Dedifferentiated amniotic fluid mesenchymal stem cell (primary cell): Measurements from ENCODE around the gene PRKCB.
"Not testable (repeated sequence)": the region's sequence is repeated elsewhere in the genome, so short reads cannot be mapped to it uniquely, and the experiment has no call there.

Experiments used
- DNase-seq: peaks from one replicate; pipeline ENCODE4 v3.0.0-alpha.2; 2016; ENCODE audit errors: extremely low spot score

Gene PRKCB

DNA sequence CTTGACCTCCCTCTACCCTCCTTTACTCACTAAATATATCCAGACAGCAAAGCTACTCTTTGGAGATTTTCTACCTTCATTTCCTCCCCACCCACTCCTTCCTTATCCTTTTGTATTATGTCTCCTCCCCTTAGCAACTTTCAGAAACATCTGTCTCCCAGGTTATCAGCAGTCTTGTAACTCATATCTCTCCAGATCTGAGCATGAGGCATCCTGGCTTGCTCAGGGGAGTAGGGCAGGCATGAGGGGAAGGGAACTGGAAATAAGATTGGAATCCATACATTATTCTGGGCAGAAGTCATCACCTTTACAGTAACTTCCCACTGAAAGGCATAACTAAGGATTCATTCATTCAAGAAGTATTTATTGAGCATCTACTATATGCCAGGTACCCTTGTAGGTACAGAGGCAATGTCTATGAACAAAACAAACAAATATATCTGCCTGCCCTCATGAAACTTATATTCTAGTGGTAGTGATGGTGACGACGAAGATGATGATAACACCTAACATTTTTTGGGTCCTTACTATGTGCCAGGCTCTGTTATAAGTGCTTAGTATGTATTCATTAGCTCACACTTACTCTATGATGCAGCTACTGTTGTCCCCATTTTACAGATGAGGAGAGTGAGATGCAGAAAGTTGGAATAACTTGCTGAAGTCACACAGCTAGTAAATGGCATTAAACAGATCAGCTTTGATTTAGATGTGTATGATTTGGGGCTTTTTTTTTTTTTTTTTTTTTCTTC is 296.4 kb downstream of the PRKCB start:
- DNase-seq, result no peak

DNA sequence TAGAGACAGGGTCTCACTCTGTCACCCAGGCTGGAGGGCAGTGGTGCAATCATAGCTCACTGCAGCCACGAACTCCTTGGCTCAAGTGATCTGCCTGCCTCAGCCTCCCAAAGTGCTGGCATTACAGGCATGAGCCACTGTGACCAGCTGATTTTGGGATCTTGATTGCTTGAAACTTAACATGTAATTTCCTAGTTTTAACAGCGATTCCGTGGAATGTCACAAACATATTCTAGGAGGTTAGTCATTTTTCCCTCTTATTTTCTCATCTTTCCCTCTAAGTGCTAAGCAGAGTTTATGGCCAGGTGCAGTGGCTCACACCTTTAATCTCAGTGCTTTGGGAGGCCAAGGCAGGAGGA is 297.0 kb downstream of the PRKCB start:
- DNase-seq, result no peak

DNA sequence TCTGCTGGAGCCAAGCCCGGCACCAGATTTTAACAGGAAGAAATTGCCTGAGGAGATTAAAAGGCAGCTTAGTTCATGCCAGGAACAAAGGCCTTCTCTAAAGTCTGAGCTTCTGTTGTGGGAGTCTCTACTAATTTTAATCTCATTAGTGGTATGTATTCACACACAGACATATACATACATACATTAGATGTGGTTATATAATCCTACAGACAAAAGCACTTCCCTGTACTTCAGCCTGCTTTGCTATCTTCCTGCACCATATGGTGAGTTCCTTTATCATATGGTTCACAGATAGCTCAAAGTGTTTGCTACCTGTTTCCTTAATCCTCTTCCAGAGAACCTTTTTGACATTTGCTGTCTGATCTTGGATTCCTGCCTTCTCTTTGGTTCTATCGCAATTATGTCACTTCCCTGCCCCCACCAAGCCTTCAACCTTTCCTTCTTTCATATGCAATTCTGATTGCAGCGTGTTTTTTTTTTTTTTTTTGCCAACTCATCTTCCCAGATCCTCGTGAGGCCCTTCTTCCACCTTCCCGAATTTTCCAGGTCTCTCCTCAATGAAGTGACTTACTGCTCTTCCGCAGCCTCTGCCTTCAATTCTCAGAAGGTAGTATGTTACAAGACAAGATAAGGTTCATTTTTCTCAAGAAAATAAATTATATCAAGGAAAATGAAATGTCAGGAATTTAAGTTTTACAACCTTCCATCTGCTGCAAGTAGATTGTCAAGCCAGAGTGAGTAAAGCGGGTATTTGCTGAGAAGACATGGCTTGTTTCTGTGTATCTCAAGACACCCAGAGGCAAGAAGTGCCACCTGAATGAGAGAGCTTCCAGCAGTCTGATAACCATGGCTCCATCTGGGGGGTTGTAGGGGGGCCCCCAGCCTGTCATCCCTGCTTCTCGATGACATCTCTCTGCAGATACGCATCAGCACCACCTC is 300.1 kb downstream of the PRKCB start:
- no peak for DNase-seq

DNA sequence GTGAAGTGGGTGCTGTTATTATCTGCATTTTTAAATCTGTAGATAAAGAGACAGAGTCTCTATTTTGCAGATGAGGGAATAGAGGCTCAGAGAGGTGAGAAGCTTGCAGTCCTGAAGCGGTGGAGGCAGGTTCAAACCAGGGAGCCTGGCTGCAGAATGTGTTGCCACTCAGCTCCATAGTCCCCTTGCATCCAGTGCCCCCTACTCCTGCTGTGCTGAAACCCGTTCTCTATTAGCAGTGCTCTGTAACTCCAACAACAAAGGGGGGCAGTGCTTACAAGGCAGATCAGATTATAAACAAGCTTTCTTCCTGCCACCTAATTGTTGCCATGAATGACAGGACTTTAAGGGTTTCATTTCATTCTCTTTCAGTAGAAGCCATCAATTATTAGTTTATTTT is 302.2 kb downstream of the PRKCB start:
- DNase-seq, result no peak

DNA sequence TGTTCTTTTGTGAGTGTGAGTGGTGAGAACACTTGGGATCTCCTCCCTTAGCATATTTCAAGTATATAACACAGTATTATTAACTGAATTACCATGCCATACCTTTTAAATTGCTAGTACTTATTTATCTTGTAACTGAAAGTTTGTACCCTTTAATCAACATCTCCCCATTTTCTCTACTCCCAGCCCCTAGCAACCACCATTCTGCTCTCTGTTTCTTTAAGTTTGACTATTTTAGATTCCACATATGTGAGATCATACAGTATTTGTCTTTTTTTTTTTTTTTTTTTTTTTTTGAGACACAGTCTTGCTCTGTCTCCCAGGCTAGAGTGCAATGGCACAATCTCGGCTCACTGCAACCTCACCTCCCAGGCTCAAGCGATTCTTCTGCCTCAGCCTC is 302.8 kb downstream of the PRKCB start:
- no peak for DNase-seq

DNA sequence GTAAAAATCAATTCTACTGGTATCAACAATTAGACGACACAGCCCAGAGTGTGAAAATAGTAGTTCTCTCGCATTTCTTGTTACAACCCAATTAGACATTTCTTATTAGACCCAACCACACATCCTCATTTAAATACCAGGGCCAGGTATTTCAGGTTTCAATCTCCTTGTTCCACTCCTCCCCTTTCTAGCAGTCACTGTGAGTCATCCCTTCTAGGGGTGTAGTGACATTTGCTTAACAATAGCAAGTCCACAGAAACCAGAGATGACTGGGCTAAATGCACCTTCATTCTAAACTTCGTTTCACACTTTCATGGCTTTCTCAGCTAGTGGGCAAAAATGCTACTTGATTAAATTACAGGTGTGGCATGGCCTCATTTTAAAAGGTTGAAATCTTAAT is 303.5 kb downstream of the PRKCB start:
- DNase-seq, result no peak

- no peak for DNase-seq
Measured at GRCh38 chr16:24140730-24141129, 304.9 kb downstream of the PRKCB start.

DNA sequence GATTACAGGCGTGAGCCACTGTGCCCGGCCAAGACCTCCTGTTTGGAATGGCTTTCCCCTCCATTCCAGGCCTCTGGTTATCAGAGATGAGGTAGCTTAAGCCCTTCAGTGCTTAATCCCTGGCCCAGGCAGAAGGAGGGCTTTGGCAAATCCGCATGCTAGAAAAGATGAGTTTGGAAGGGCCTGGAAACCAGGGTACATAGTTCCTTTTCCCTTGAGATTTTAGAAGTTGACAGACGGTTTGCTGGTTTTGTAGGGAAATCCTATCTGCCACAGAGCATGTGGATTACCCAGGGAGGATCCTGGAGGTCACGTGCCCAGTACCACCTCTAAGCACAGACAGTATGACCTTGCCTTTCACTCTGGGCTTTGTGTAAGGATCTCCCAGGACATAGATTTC is 305.7 kb downstream of the PRKCB start:
- no peak for DNase-seq

- no peak for DNase-seq
Measured at GRCh38 chr16:24141917-24142316, 306.1 kb downstream of the PRKCB start.

- no peak for DNase-seq
Measured at GRCh38 chr16:24145927-24146326, 310.1 kb downstream of the PRKCB start.

GRCh38 chr16:24146518-24146917 is 310.7 kb downstream of the PRKCB start:
- DNase-seq, result no peak

- no peak for DNase-seq
Measured at GRCh38 chr16:24149102-24149501, 313.3 kb downstream of the PRKCB start.

DNA sequence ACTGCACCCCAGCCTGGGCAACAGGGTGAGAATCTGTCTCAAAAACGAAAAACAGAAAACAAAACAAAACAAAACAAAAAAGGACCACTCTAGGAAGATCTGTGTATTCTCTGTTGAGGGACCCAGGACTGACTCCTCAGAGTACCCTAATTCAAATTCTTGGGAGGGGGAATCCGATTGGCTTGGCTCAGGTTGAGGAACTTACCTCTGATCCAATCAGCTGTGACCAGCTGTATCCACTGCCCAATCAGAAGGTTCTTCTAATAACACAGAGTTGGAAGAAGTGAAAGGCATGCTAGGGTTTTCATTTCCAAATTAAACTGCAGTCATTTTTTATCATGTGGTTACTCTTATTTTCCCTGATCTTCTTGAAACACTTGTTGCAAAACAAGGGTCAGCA is 314.5 kb downstream of the PRKCB start:
- no peak for DNase-seq

DNA sequence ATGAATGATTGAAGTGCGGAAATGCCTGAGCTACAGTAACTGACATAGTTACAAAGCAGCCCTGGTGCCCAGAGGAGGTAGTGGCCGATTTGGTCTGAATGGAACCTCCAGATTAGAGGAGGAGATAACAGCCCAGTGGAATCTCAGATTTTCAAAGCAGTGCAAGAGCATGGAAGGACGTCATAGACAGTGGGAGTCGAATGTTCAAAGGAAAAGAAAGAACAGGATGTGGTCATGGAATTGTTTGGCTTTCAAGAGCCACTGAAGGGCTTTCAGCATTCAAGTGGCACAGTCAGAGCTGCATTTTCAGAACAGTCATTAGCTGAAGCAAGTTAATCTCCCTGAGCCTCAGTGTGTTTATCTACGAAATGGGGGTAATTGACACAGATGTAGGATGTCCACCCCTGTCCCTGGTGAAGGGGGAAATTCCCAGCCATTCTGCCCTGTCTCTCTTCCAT is 315.7 kb downstream of the PRKCB start:
- no peak for DNase-seq

GRCh38 chr16:24152048-24152447 is 316.3 kb downstream of the PRKCB start:
- DNase-seq, result not testable (repeated sequence)

DNA sequence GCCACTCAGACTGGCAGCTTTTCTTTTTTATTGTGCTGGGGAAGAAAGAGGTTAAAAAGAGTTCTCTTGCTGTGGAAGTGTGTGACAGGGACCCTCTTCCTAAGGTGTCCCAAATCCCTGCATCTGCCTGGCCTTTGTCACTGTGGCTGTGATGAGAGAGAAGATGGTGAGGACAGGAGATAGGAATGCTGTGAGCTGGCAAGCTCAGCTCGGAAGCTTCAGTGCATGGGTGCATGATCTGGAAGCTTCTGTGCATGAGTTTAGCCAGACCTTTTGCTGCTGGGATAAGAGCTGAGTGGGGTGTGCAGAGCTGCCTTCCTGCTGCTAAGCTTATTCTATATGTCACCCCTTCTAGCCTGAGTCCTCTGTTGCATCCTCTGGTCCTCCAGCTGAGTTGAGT is 317.0 kb downstream of the PRKCB start:
- no peak for DNase-seq

DNA sequence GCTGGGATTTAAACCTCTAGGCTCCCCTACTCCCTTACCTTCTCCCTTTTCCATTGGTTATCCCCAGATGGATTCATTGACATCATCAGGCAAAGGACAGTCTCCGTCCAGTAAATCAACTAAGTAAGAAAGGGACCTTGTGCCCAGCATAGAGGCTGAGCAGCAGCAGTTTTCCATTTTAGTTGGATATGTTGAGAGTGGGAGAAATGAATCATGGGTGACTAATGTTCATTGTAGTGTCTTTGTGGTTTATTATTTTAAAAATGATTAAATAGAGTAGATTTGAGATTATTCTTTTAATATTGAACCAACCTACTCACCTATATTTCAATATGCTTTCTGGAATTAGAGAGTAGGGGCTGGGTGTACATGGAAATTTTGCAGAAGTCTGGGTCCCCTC is 321.0 kb downstream of the PRKCB start:
- DNase-seq, result no peak

DNA sequence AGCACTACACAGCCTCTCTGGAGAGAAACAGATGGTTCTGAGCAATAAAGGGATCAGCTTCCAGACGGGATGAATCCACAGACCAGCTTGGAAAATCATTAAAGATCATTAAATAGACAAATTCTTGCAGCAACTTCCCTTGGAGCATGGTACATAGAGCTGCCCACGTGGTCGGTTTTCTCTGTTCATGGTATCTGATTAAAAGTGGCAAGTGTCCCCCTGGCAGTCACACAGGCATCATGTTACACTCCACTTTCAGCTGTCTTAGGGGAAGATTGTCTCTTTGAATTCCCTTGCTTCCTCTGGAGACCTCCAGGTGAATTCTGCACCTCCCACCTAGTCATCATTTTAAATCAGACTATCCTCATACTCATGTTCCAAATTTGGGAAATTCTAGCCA is 328.2 kb downstream of the PRKCB start:
- DNase-seq, result no peak

GRCh38 chr16:24164416-24164815 is 328.6 kb downstream of the PRKCB start:
- DNase-seq, result no peak

GRCh38 chr16:24165273-24165672 is 329.5 kb downstream of the PRKCB start:
- no peak for DNase-seq

- DNase-seq, result no peak
Measured at GRCh38 chr16:24166661-24167528, 331.1 kb downstream of the PRKCB start.

DNA sequence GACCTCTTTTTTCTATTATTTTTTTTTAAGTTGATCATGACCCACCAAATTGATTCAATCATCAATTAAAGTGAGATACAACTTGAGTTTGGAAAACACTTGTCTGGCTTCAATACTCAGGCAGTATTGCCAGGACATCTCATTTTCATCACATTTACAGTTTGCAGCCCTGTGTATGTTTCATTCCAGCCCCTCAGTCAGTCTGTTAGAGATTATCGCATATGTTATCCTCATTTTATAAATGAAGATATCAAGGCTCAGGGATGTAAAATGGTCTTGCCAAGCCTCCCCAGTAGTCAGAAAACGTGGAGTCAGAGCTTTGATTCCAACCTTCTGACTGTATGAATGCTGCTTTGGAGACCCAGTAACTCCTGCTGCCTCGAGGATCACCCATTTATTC is 333.1 kb downstream of the PRKCB start:
- no peak for DNase-seq
